Activated CD8-positive, alpha-beta T cell treated with anti-CD3 and anti-CD28 coated beads for 36 hours (primary cell): ENCODE measurements around the gene LARGE1. TPM values are rescaled to one million over a fixed set of nuclear protein-coding genes. Genes with fewer than 3 reads are reported as not detected.

ENCODE experiments used
- ATAC-seq: fragments of 200-7000 bp; cut with Tn5 transposase; one replicate; pipeline ENCODE4 v1.10.0; 2021; ENCODE audit warnings: mild to moderate bottlenecking, moderate library complexity
- CTCF ChIA-PET: fragments of 350-600 bp; sonication (Branson Sonifier 250); formaldehyde crosslinking; loops from one replicate; lab custom pipeline; 2021; ENCODE audit warnings: antibody characterized with exemption; lab: Charles Lee
- POLR2A ChIA-PET: fragments of 350-600 bp; sonication (Branson Sonifier 250); formaldehyde crosslinking; loops from one replicate; lab custom pipeline; 2021; ENCODE audit warnings: antibody characterized with exemption; lab: Charles Lee
- DNase-seq: peaks from one replicate; pipeline ENCODE4 v3.0.0-alpha.2; 2020
- H3K27ac Mint-ChIP-seq: one replicate; pipeline ENCODE4 v1.8.0; 2021; ENCODE audit warnings: mild to moderate bottlenecking, mixed read lengths
- H3K27me3 Mint-ChIP-seq: one replicate; pipeline ENCODE4 v1.8.0; 2021; ENCODE audit warnings: mixed read lengths
- H3K36me3 Mint-ChIP-seq: one replicate; pipeline ENCODE4 v1.8.0; 2021; ENCODE audit warnings: low read depth, mixed read lengths
- H3K4me1 Mint-ChIP-seq: one replicate; pipeline ENCODE4 v1.8.0; 2021; ENCODE audit warnings: low read depth, mixed read lengths
- H3K4me3 Mint-ChIP-seq: one replicate; pipeline ENCODE4 v1.8.0; 2021; ENCODE audit warnings: mild to moderate bottlenecking, moderate library complexity, mixed read lengths
- H3K9me3 Mint-ChIP-seq: one replicate; pipeline ENCODE4 v1.8.0; 2021; ENCODE audit warnings: mixed read lengths
- CTCF ChIP-seq: fragments of 200-600 bp; IDR thresholded peaks from one replicate; pipeline ENCODE4 v1.8.0; 2022; ENCODE audit warnings: antibody characterized with exemption, mild to moderate bottlenecking
- intact Hi-C: fragments of 100-400 bp; cut with micrococcal nuclease; formaldehyde crosslinking; loops from one replicate; pipeline ENCODE4 v1.10.0; 2022
- total RNA-seq, 2 experiments: library from RNA; stranded (reverse); gene quantifications; one replicate each; pipeline ENCODE4 v1.2.3, GENCODE V29; 2021

Gene LARGE1
- total RNA-seq, 2 experiments from 2014 or later: 0.31 to 0.32 TPM

- no peak for DNase-seq
- no peaks in the 10 kb centered on the region for H3K9me3 Mint-ChIP-seq
- no peak for ATAC-seq
- CTCF ChIA-PET: no interaction called here
- intact Hi-C loops: no loop called here
- no peak overlapping the region for H3K4me3 Mint-ChIP-seq
- H3K27me3 Mint-ChIP-seq: no peaks in the 10 kb centered on the region
- POLR2A ChIA-PET: no interaction called here
- no peak for TF ChIP-seq CTCF
- H3K27ac Mint-ChIP-seq: no peak overlapping the region
- no peaks in the 10 kb centered on the region for H3K4me1 Mint-ChIP-seq
- H3K36me3 Mint-ChIP-seq: no peaks in the 10 kb centered on the region
These were observed 54.3 kb downstream of the LARGE1 start for GRCh38 chr22:33865996-33866395.

- intact Hi-C loops: no loop called here
- DNase-seq (no peak), ATAC-seq (no peak)
- Mint-ChIP-seq H3K4me1 (no peaks in the 10 kb centered on the region), H3K9me3 (no peaks in the 10 kb centered on the region), H3K36me3 (no peaks in the 10 kb centered on the region), H3K27ac (no peak overlapping the region), H3K4me3 (no peak overlapping the region), H3K27me3 (no peaks in the 10 kb centered on the region)
- ChIA-PET CTCF (no interaction called here), POLR2A (interaction anchor here (0.6 kb wide), 1 partner anchor 507 kb away, joined by 3 read pairs; no protein-coding TSS in a partner anchor)
- no peak for TF ChIP-seq CTCF
These were observed 55.0 kb downstream of the LARGE1 start for GRCh38 chr22:33865248-33865647.

GRCh38 chr22:33864723-33865130, 55.5 kb downstream of the LARGE1 start:
- Mint-ChIP-seq H3K27ac (no peak overlapping the region), H3K4me1 (no peaks in the 10 kb centered on the region), H3K36me3 (no peaks in the 10 kb centered on the region), H3K27me3 (no peaks in the 10 kb centered on the region), H3K4me3 (no peak overlapping the region), H3K9me3 (no peaks in the 10 kb centered on the region)
- intact Hi-C loops: no loop called here
- POLR2A ChIA-PET: interaction anchor here (0.6 kb wide), 1 partner anchor 506 kb away, joined by 3 read pairs; no protein-coding TSS in a partner anchor
- no peak for DNase-seq
- TF ChIP-seq CTCF: no peak
- CTCF ChIA-PET: no interaction called here
- ATAC-seq: no peak

GRCh38 chr22:33861216-33861875, 58.9 kb downstream of the LARGE1 start:
- POLR2A ChIA-PET: interaction anchor here (0.5 kb wide), 1 partner anchor 306 kb away, joined by 3 read pairs; no protein-coding TSS in a partner anchor
- ATAC-seq: no peak
- Mint-ChIP-seq H3K36me3 (no peaks in the 10 kb centered on the region), H3K4me3 (no peak overlapping the region), H3K9me3 (no peaks in the 10 kb centered on the region), H3K27me3 (no peaks in the 10 kb centered on the region), H3K27ac (no peak overlapping the region), H3K4me1 (no peaks in the 10 kb centered on the region)
- CTCF ChIA-PET: no interaction called here
- TF ChIP-seq CTCF: no peak
- no peak for DNase-seq
- intact Hi-C loops: no loop called here

GRCh38 chr22:33860386-33860785, 59.9 kb downstream of the LARGE1 start:
- no peak for TF ChIP-seq CTCF
- H3K36me3 Mint-ChIP-seq: no peaks in the 10 kb centered on the region
- DNase-seq: no peak
- no peaks in the 10 kb centered on the region for H3K9me3 Mint-ChIP-seq
- no peak for ATAC-seq
- no peaks in the 10 kb centered on the region for H3K27me3 Mint-ChIP-seq
- H3K4me3 Mint-ChIP-seq: no peak overlapping the region
- ChIA-PET CTCF (no interaction called here), POLR2A (no interaction called here)
- intact Hi-C loops: no loop called here
- no peak overlapping the region for H3K27ac Mint-ChIP-seq
- no peaks in the 10 kb centered on the region for H3K4me1 Mint-ChIP-seq
